HK-2 (cell line): Measurements from ENCODE around the gene SPATA45.

ENCODE experiments used
- DNase-seq: peaks from one replicate; pipeline ENCODE4 v3.0.0-alpha.2; 2018; ENCODE audit not compliant: unreplicated experiment

The SPATA45 gene

GRCh38 chr1:212828395-212828794, 19.1 kb downstream of the SPATA45 start:
- DNase-seq = no peak

- DNase-seq = no peak
These were observed 19.6 kb downstream of the SPATA45 start for GRCh38 chr1:212827831-212828278.

- DNase-seq = no peak
These were observed 20.2 kb downstream of the SPATA45 start for GRCh38 chr1:212827171-212827776.

GRCh38 chr1:212825798-212826452, 21.5 kb downstream of the SPATA45 start:
- no peak for DNase-seq

GRCh38 chr1:212824201-212824600, 23.2 kb downstream of the SPATA45 start:
- no peak for DNase-seq

GRCh38 chr1:212822956-212823355, 24.5 kb downstream of the SPATA45 start:
- no peak for DNase-seq

- DNase-seq = no peak
These were observed 26.5 kb downstream of the SPATA45 start for GRCh38 chr1:212820969-212821368.

GRCh38 chr1:212819726-212820125, 27.7 kb downstream of the SPATA45 start:
- DNase-seq = no peak

GRCh38 chr1:212816567-212817278, 30.7 kb downstream of the SPATA45 start:
- no peak for DNase-seq

GRCh38 chr1:212814537-212815334, 32.7 kb downstream of the SPATA45 start:
- no peak for DNase-seq

GRCh38 chr1:212805767-212806166, 41.7 kb downstream of the SPATA45 start:
- no peak for DNase-seq

- DNase-seq = no peak
These were observed 49.8 kb downstream of the SPATA45 start for GRCh38 chr1:212797681-212798080.

- no peak for DNase-seq
These were observed 52.9 kb downstream of the SPATA45 start for GRCh38 chr1:212794561-212795014.

- no peak for DNase-seq
These were observed 55.0 kb downstream of the SPATA45 start for GRCh38 chr1:212792396-212792908.

GRCh38 chr1:212791676-212792395, 55.6 kb downstream of the SPATA45 start, which contains the start of the genes NSL1 and TATDN3:
NSL1 (minus strand) TSS chr1:212791777; CDS start chr1:212791763, 14 bp downstream.
TATDN3 (plus strand) TSS chr1:212791894; CDS start chr1:212791922, 28 bp downstream.
- peak; percentile 99 for DNase-seq

- DNase-seq = no peak
These were observed 56.2 kb downstream of the SPATA45 start for GRCh38 chr1:212791261-212791675.

- no peak for DNase-seq
These were observed 61.6 kb downstream of the SPATA45 start for GRCh38 chr1:212785871-212786270.

GRCh38 chr1:212783976-212784375, 63.5 kb downstream of the SPATA45 start:
- DNase-seq = no peak

GRCh38 chr1:212782422-212783154, 64.9 kb downstream of the SPATA45 start:
- DNase-seq = no peak

- no peak for DNase-seq
These were observed 66.2 kb downstream of the SPATA45 start for GRCh38 chr1:212781225-212781624.
